ENCODE data around the gene TMEM63B. TPM values are rescaled to one million over a fixed set of nuclear protein-coding genes. Genes with fewer than 3 reads are reported as not detected.

Gene TMEM63B
- polyA plus RNA-seq, 2 of the 4 experiments (the other 2 are of a cell fraction): 21.6 to 24.0 TPM

DNA sequence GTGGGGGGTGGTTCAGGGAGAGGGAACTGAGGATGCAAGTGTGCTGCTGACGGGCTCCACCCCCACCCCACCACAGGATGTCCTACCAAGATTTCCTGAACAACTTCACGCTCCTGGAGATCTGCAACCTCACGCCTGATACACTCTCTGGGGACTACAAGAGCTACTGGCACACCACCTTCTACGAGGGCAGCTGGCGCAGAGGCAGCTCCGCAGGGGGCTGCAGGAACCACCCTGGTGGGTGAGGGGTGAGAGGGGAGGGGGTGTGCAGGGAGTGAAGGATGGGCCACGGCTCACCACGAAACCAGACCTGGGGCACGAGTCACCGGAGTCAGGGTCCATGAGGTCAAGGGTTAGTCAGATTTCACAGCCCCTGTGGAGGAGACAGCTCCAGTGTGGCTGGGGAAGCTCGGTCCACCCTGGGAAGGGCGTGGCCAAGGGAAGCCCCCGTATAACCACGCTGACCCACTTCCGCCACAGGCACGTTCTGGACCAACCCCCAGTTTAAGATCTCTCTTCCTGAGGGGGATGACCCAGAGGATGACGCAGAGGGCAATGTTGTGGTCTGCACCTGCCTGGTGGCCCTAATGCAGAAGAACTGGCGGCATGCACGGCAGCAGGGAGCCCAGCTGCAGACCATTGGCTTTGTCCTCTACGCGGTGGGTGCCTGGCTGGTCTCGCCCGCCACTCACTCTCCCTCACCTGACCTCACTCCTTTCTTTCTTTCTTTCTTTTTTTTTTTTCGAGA, 49.6 kb downstream of the TMEM63B start:
- ATAC-seq (no peak), DNase-seq (ENCODE audit: low read depth in 1 of 2, low spot score in 1 of 2) (no peak), FAIRE-seq (no peak)
- TF ChIP-seq HOXB13 (CRISPR knock-in tag; IDR thresholded peaks at IDR 0.05; ENCODE audit: low read depth) (no peak), EP300 (IDR thresholded peaks at IDR 0.05) (no peak), PHF8 (IDR thresholded peaks at IDR 0.05; ENCODE audit: borderline replicate concordance, low read depth) (no peak)
- POLR2A ChIA-PET: no interaction called here
- Histone ChIP-seq H3K4me1 (0 out of 3 replicates have a peak, but pooled peaks cover 5% of the 10 kb centered on the region), H3K4me3 (no peak overlapping the region), H3K4me2 (no peak overlapping the region), H3K9me3 (no peaks in the 10 kb centered on the region), H3K27ac (no peak overlapping the region)
- CTCF ChIA-PET: interaction anchor here (0.6 to 2.8 kb wide), 6 partner anchors 12 to 61 kb away, joined by 3 to 7 read pairs (median 4); partner anchors contain the start of gene SLC29A1
- WGBS (ENCODE audit: missing lambda C conversion rate): 84% methylated on average over 15 of the region's 24 CpGs

- WGBS (ENCODE audit: missing lambda C conversion rate): 82% methylated on average over 7 of the region's 13 CpGs
- no peak for FAIRE-seq
Measured at GRCh38 chr6:44177691-44178423, 50.5 kb downstream of the TMEM63B start.

More at GRCh38 chr6:44177691-44178423, 50.5 kb downstream of the TMEM63B start:
- peak in 1 of 2 experiments; percentile 33 for DNase-seq (ENCODE audit: low read depth in 1 of 2, low spot score in 1 of 2)
- ATAC-seq: peak in 1 of 2 experiments; percentile 43; a peak in 3 of 6 replicates
- CTCF ChIA-PET: interaction anchor here (1.2 to 2.8 kb wide), 3 partner anchors 13 to 60 kb away, joined by 3 to 7 read pairs (median 4); no protein-coding TSS in a partner anchor
- Histone ChIP-seq H3K9me3 (no peaks in the 10 kb centered on the region), H3K4me2 (no peak overlapping the region), H3K4me1 (0 out of 3 replicates have a peak, but pooled peaks cover 5% of the 10 kb centered on the region), H3K27ac (no peak overlapping the region), H3K4me3 (no peak overlapping the region)
- POLR2A ChIA-PET: no interaction called here
- TF ChIP-seq E2F6 (IDR thresholded peaks at IDR 0.05; ENCODE audit: borderline replicate concordance, low read depth) (no peak), RNF2 (IDR thresholded peaks at IDR 0.05; ENCODE audit: borderline replicate concordance, low read depth) (no peak), FOSL2 (IDR thresholded peaks at IDR 0.05) (no peak), FOSL2 (CRISPR knock-in tag; IDR thresholded peaks at IDR 0.05) (no peak), RAD21 (conservative IDR thresholded peaks at IDR 0.05 in 1 of 2, IDR thresholded peaks at IDR 0.05 in 1 of 2) (no peak), JUN (IDR thresholded peaks at IDR 0.05) (no peak), CBX8 (IDR thresholded peaks at IDR 0.05) (no peak), EHF (CRISPR knock-in tag; IDR thresholded peaks at IDR 0.05) (no peak), HEYL (CRISPR knock-in tag; IDR thresholded peaks at IDR 0.05) (no peak), MAZ (IDR thresholded peaks at IDR 0.05; ENCODE audit: borderline replicate concordance, low read depth, low read length) (no peak), TP53 (CRISPR knock-in tag; IDR thresholded peaks at IDR 0.05) (no peak), CEBPB (IDR thresholded peaks at IDR 0.05) (no peak), HES2 (IDR thresholded peaks at IDR 0.05) (no peak), MAFK (IDR thresholded peaks at IDR 0.05; ENCODE audit: partially characterized antibody) (no peak), NFE2L2 (conservative IDR thresholded peaks at IDR 0.05; ENCODE audit: low read length) (no peak), HOXA7 (CRISPR knock-in tag; IDR thresholded peaks at IDR 0.05) (no peak), CHD4 (IDR thresholded peaks at IDR 0.05; ENCODE audit: borderline replicate concordance) (no peak), KDM1A (IDR thresholded peaks at IDR 0.05; ENCODE audit: low read depth) (no peak)
- TF ChIP-seq, protein P1, sequence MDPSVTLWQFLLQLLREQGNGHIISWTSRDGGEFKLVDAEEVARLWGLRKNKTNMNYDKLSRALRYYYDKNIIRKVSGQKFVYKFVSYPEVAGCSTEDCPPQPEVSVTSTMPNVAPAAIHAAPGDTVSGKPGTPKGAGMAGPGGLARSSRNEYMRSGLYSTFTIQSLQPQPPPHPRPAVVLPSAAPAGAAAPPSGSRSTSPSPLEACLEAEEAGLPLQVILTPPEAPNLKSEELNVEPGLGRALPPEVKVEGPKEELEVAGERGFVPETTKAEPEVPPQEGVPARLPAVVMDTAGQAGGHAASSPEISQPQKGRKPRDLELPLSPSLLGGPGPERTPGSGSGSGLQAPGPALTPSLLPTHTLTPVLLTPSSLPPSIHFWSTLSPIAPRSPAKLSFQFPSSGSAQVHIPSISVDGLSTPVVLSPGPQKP (IDR thresholded peaks at IDR 0.05; ENCODE audit: low read depth, low read length): no peak
- TF ChIP-seq, protein P2, sequence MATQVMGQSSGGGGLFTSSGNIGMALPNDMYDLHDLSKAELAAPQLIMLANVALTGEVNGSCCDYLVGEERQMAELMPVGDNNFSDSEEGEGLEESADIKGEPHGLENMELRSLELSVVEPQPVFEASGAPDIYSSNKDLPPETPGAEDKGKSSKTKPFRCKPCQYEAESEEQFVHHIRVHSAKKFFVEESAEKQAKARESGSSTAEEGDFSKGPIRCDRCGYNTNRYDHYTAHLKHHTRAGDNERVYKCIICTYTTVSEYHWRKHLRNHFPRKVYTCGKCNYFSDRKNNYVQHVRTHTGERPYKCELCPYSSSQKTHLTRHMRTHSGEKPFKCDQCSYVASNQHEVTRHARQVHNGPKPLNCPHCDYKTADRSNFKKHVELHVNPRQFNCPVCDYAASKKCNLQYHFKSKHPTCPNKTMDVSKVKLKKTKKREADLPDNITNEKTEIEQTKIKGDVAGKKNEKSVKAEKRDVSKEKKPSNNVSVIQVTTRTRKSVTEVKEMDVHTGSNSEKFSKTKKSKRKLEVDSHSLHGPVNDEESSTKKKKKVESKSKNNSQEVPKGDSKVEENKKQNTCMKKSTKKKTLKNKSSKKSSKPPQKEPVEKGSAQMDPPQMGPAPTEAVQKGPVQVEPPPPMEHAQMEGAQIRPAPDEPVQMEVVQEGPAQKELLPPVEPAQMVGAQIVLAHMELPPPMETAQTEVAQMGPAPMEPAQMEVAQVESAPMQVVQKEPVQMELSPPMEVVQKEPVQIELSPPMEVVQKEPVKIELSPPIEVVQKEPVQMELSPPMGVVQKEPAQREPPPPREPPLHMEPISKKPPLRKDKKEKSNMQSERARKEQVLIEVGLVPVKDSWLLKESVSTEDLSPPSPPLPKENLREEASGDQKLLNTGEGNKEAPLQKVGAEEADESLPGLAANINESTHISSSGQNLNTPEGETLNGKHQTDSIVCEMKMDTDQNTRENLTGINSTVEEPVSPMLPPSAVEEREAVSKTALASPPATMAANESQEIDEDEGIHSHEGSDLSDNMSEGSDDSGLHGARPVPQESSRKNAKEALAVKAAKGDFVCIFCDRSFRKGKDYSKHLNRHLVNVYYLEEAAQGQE (IDR thresholded peaks at IDR 0.05): no peak
